WTC11 (cell line): Measurements from ENCODE around the gene ST6GAL1. TPM values are rescaled to one million over a fixed set of nuclear protein-coding genes. Genes with fewer than 3 reads are reported as not detected.
A peak's percentile ranks its signal among the peaks of the same experiment; 100 is the strongest.

Experiments used
- ATAC-seq: fragments of 200-7000 bp; cut with Tn5 transposase; 2 replicates; pipeline ENCODE4 v1.10.0; 2021; ENCODE audit warnings: mild to moderate bottlenecking, moderate library complexity
- CTCF ChIA-PET: fragments of 300-600 bp; sonication (Branson Sonifier 250); formaldehyde crosslinking; loops from one replicate; lab custom pipeline; 2021; ENCODE audit warnings: antibody characterized with exemption; lab: Charles Lee
- POLR2A ChIA-PET: fragments of 350-600 bp; sonication (Branson Sonifier 250); formaldehyde crosslinking; loops from one replicate; lab custom pipeline; 2021; ENCODE audit warnings: antibody characterized with exemption; lab: Charles Lee
- DNase-seq: peaks from one replicate; pipeline ENCODE4 v3.0.0; 2021; ENCODE audit warnings: low spot score
- H3K27ac Mint-ChIP-seq: 2 replicates; pipeline ENCODE4 v1.8.0; 2021; ENCODE audit warnings: mixed read lengths
- H3K27me3 Mint-ChIP-seq: 2 replicates; pipeline ENCODE4 v1.8.0; 2021; ENCODE audit warnings: low read depth, mild to moderate bottlenecking, moderate library complexity, mixed read lengths
- H3K36me3 Mint-ChIP-seq: 2 replicates; pipeline ENCODE4 v1.8.0; 2021; ENCODE audit warnings: mixed read lengths
- H3K4me1 Mint-ChIP-seq: 2 replicates; pipeline ENCODE4 v1.8.0; 2022; ENCODE audit warnings: mixed read lengths
- H3K4me3 Mint-ChIP-seq: 2 replicates; pipeline ENCODE4 v1.8.0; 2021; ENCODE audit warnings: mild to moderate bottlenecking, moderate library complexity, mixed read lengths
- H3K9me3 Mint-ChIP-seq: 2 replicates; pipeline ENCODE4 v1.8.0; 2021; ENCODE audit warnings: mixed read lengths
- ATF3 ChIP-seq: sonication (generic); formaldehyde crosslinking; conservative IDR thresholded peaks from 2 replicates; pipeline ENCODE4 v1.8.1; 2022; ENCODE audit warnings: mild to moderate bottlenecking, missing genetic modification reagents
- CBFB ChIP-seq: sonication (generic); formaldehyde crosslinking; IDR thresholded peaks from 2 replicates; pipeline ENCODE4 v1.8.1; 2022; ENCODE audit warnings: mild to moderate bottlenecking, low read depth, missing genetic modification reagents
- CREM ChIP-seq: sonication (generic); formaldehyde crosslinking; IDR thresholded peaks from 2 replicates; pipeline ENCODE4 v1.8.1; 2022; ENCODE audit warnings: mild to moderate bottlenecking, missing genetic modification reagents, moderate library complexity
- ESRRA ChIP-seq: sonication (generic); formaldehyde crosslinking; IDR thresholded peaks from 2 replicates; pipeline ENCODE4 v1.8.1; 2022; ENCODE audit warnings: mild to moderate bottlenecking, missing genetic modification reagents, borderline replicate concordance
- GABPB1 ChIP-seq: sonication (generic); formaldehyde crosslinking; IDR thresholded peaks from 2 replicates; pipeline ENCODE4 v1.8.1; 2023; ENCODE audit warnings: mild to moderate bottlenecking, missing genetic modification reagents
- GRHL2 ChIP-seq: fragments of 250-450 bp; sonication (Bioruptor Pico); IDR thresholded peaks from 2 replicates; pipeline ENCODE4 v1.8.0; 2022; ENCODE audit warnings: mild to moderate bottlenecking, moderate library complexity; ENCODE audit not compliant: insufficient replicate concordance, severe bottlenecking
- HMGA2 ChIP-seq: fragments of 250-450 bp; sonication (Bioruptor Pico); IDR thresholded peaks from 2 replicates; pipeline ENCODE4 v1.4.0; 2021; ENCODE audit warnings: mild to moderate bottlenecking, moderate library complexity
- IRF1 ChIP-seq: sonication (generic); formaldehyde crosslinking; IDR thresholded peaks from 2 replicates; pipeline ENCODE4 v1.8.0; 2023; ENCODE audit warnings: missing genetic modification reagents
- MLX ChIP-seq: sonication (generic); formaldehyde crosslinking; IDR thresholded peaks from 2 replicates; pipeline ENCODE4 v1.8.1; 2023; ENCODE audit warnings: mild to moderate bottlenecking, missing genetic modification reagents, moderate library complexity
- MYBL2 ChIP-seq: sonication (generic); formaldehyde crosslinking; IDR thresholded peaks from 2 replicates; pipeline ENCODE4 v1.8.1; 2023; ENCODE audit warnings: mild to moderate bottlenecking, moderate library complexity, missing genetic modification reagents
- NR1H2 ChIP-seq: sonication (generic); formaldehyde crosslinking; IDR thresholded peaks from 2 replicates; pipeline ENCODE4 v1.9.0; 2021; ENCODE audit warnings: mild to moderate bottlenecking, moderate library complexity, missing genetic modification reagents
- RELA ChIP-seq: sonication (generic); formaldehyde crosslinking; IDR thresholded peaks from 2 replicates; pipeline ENCODE4 v1.8.1; 2022; ENCODE audit warnings: missing genetic modification reagents, mild to moderate bottlenecking, borderline replicate concordance
- TEAD4 ChIP-seq: sonication (generic); formaldehyde crosslinking; IDR thresholded peaks from 2 replicates; pipeline ENCODE4 v1.8.0; 2022; ENCODE audit warnings: mild to moderate bottlenecking, missing genetic modification reagents
- USF2 ChIP-seq: sonication (generic); formaldehyde crosslinking; IDR thresholded peaks from 2 replicates; pipeline ENCODE4 v1.8.1; 2023; ENCODE audit warnings: mild to moderate bottlenecking, missing genetic modification reagents, moderate library complexity
- ZNF232 ChIP-seq: sonication (generic); formaldehyde crosslinking; IDR thresholded peaks from 2 replicates; pipeline ENCODE4 v1.8.0; 2022; ENCODE audit warnings: mild to moderate bottlenecking, missing genetic modification reagents
- ZNF263 ChIP-seq: sonication (generic); formaldehyde crosslinking; IDR thresholded peaks from 2 replicates; pipeline ENCODE4 v1.8.1; 2022; ENCODE audit warnings: low read depth, mild to moderate bottlenecking, moderate library complexity, missing genetic modification reagents
- total RNA-seq: library from RNA; stranded (reverse); gene quantifications from 3 replicates; pipeline ENCODE4 v1.2.3, GENCODE V29; 2021

Gene ST6GAL1
- total RNA-seq, 1 experiment from 2014 or later: 87.5 TPM

GRCh38 chr3:186983659-186984058 is 53.3 kb downstream of the ST6GAL1 start:
- DNase-seq (no peak), ATAC-seq (no peak)
- Mint-ChIP-seq H3K4me3 (no peak overlapping the region), H3K9me3 (no peaks in the 10 kb centered on the region), H3K27ac (peak overlapping the region; percentile 47; the same call in 1 of the 2 replicates), H3K36me3 (peaks cover 46% of the 10 kb centered on the region), H3K4me1 (peaks cover 41% of the 10 kb centered on the region), H3K27me3 (no peaks in the 10 kb centered on the region; the same call in 1 of the 2 replicates)
- POLR2A ChIA-PET: no interaction called here
- TF ChIP-seq IRF1 (CRISPR knock-in tag) (no peak), CREM (CRISPR knock-in tag) (no peak), MYBL2 (CRISPR knock-in tag) (no peak), RELA (CRISPR knock-in tag) (no peak), ATF3 (CRISPR knock-in tag) (no peak)
- CTCF ChIA-PET: interaction anchor here (0.6 kb wide), 1 partner anchor 10 kb away, joined by 4 read pairs; no protein-coding TSS in a partner anchor

- Mint-ChIP-seq H3K36me3 (peaks cover 43% of the 10 kb centered on the region), H3K27me3 (no peaks in the 10 kb centered on the region; the same call in 1 of the 2 replicates), H3K27ac (peak overlapping the region; percentile 47; the same call in 1 of the 2 replicates), H3K9me3 (no peaks in the 10 kb centered on the region), H3K4me3 (no peak overlapping the region), H3K4me1 (peaks cover 41% of the 10 kb centered on the region)
- ATAC-seq (no peak), DNase-seq (no peak)
- TF ChIP-seq ZNF263 (CRISPR knock-in tag) (no peak), ATF3 (CRISPR knock-in tag) (no peak), TEAD4 (CRISPR knock-in tag) (no peak), GABPB1 (CRISPR knock-in tag) (no peak), NR1H2 (no peak), HMGA2 (no peak), MLX (CRISPR knock-in tag) (no peak), ZNF232 (CRISPR knock-in tag) (no peak), ESRRA (CRISPR knock-in tag) (no peak), CBFB (CRISPR knock-in tag) (no peak), USF2 (CRISPR knock-in tag) (no peak)
- ChIA-PET CTCF (interaction anchor here (0.6 kb wide), 1 partner anchor 9 kb away, joined by 4 read pairs; no protein-coding TSS in a partner anchor), POLR2A (no interaction called here)
Observed at GRCh38 chr3:186984064-186984463, 53.7 kb downstream of the ST6GAL1 start.

GRCh38 chr3:186985661-186986364 is 55.5 kb downstream of the ST6GAL1 start:
- ChIA-PET CTCF (interaction anchor here (0.5 to 1.5 kb wide), 4 partner anchors 35 to 371 kb away, joined by 3 to 4 read pairs (median 4); partner anchors contain the start of gene RPL39L), POLR2A (no interaction called here)
- H3K9me3 Mint-ChIP-seq: no peaks in the 10 kb centered on the region
- no peaks in the 10 kb centered on the region; the same call in 1 of the 2 replicates for H3K27me3 Mint-ChIP-seq
- no peak overlapping the region; the same call in 1 of the 2 replicates for H3K27ac Mint-ChIP-seq
- H3K4me3 Mint-ChIP-seq: no peak overlapping the region
- no peak for DNase-seq
- H3K36me3 Mint-ChIP-seq: peaks cover 44% of the 10 kb centered on the region
- H3K4me1 Mint-ChIP-seq: peaks cover 48% of the 10 kb centered on the region
- TF ChIP-seq GRHL2 (CRISPR knock-in tag): no peak
- TF ChIP-seq ZNF263 (CRISPR knock-in tag): no peak
- no peak for TF ChIP-seq TEAD4 (CRISPR knock-in tag)
- TF ChIP-seq, all 79 proteins: peak for 0
- ATAC-seq: peak; percentile 38
